BLaER1 (cell line): ENCODE measurements around the gene ZNF600.
A peak's percentile ranks its signal among the peaks of the same experiment; 100 is the strongest.
"Not testable (repeated sequence)": the region's sequence is repeated elsewhere in the genome, so short reads cannot be mapped to it uniquely, and the experiment has no call there.

Experiments used
- H3K27ac ChIP-seq: shearing (Covaris generic); formaldehyde crosslinking; 2 replicates; pipeline ENCODE4 v1.8.1; 2022
- H3K27me3 ChIP-seq: shearing (Covaris generic); formaldehyde crosslinking; 2 replicates; pipeline ENCODE4 v1.8.1; 2022
- H3K36me3 ChIP-seq: shearing (Covaris generic); formaldehyde crosslinking; 2 replicates; pipeline ENCODE4 v1.8.1; 2022
- H3K4me1 ChIP-seq: shearing (Covaris generic); formaldehyde crosslinking; 2 replicates; pipeline ENCODE4 v1.8.1; 2022
- H3K4me2 ChIP-seq: shearing (Covaris generic); formaldehyde crosslinking; 2 replicates; pipeline ENCODE4 v1.8.1; 2022
- H3K4me3 ChIP-seq: shearing (Covaris generic); formaldehyde crosslinking; 2 replicates; pipeline ENCODE4 v1.8.1; 2022
- H3K9ac ChIP-seq: shearing (Covaris generic); formaldehyde crosslinking; 2 replicates; pipeline ENCODE4 v1.8.1; 2022
- H3K9me3 ChIP-seq: shearing (Covaris generic); formaldehyde crosslinking; 2 replicates; pipeline ENCODE4 v1.8.1; 2022
- H4K20me1 ChIP-seq: shearing (Covaris generic); formaldehyde crosslinking; 2 replicates; pipeline ENCODE4 v1.8.1; 2022
- Cebpa-rat ChIP-seq: shearing (Covaris generic); IDR thresholded peaks from 2 replicates; pipeline ENCODE4 v1.8.1; 2022

The ZNF600 gene

DNA sequence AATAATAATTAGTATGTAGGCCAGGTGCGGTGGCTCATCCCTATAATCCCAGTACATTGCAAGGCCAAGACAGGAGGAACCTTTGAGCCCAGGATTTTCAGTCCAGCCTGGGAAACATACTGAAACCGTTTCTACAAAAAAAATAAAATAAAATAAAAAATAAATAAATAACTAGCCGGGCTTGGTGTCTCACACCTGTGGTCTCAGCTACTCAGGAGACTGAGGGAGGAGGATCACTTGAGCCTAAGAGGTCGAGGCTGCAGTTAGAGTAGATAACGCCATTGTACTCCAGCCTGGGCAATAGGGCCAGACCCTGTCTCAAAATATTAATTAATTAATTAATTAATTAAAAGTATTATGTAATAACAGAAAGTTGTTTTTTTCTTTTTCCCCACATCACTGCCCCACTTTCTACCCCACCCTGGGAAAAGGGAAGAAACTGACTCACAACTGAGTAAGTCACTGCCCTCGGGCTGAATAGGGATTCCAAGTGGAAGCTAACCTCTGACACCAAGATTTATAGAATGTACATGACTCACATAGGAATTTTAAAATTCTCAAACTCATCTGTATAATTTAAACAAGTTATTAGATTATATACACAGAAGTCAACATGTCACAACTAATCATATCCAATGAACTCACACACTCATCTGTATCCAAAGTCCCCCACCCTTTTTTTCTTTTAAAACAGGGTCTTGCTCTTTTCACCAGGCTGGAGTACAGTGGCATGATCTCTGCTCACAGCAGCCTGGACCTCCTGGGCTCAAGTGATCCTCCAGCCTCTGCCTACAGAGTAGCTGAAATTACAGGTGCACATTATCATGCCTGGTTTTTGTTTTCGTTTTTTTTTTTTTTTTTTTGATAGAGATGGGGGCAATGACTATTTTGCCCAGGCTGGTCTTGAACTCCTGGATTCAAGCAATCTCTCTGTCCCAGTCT is 64.3 kb downstream of the ZNF600 start:
- H3K27ac ChIP-seq: no peak overlapping the region
- no peaks in the 10 kb centered on the region for H3K4me1 ChIP-seq
- H4K20me1 ChIP-seq: no peaks in the 10 kb centered on the region
- H3K4me3 ChIP-seq: no peak overlapping the region
- peaks cover 95% of the 10 kb centered on the region for H3K36me3 ChIP-seq
- peaks cover 50% of the 10 kb centered on the region for H3K9me3 ChIP-seq
- H3K4me2 ChIP-seq: no peak overlapping the region
- no peak for TF ChIP-seq Cebpa-rat
- no peaks in the 10 kb centered on the region for H3K27me3 ChIP-seq
- H3K9ac ChIP-seq: no peak overlapping the region

DNA sequence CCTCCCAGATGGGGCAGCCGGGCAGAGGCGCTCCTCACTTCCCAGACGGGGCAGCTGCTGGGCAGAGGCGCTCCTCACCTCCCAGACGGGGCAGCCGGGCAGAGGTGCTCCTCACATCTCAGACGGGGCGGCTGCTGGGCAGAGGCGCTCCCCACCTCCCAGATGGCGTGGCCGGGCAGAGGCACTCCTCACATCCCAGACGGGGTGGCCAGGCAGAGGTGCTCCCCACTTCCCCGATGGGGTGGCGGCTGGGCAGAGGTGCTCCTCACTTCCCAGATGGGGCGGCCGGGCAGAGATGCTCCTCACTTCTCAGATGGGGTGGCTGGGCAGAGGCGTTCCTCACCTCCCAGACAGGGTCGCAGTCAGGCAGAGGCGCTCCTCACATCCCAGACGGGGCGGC is 66.0 kb downstream of the ZNF600 start:
- Histone ChIP-seq H3K4me1 (peaks cover 14% of the 10 kb centered on the region), H3K36me3 (peaks cover 82% of the 10 kb centered on the region), H3K4me3 (peak overlapping the region; percentile 33), H3K9me3 (peaks cover 50% of the 10 kb centered on the region)
- not testable (repeated sequence) for H3K9ac ChIP-seq, H4K20me1 ChIP-seq, H3K4me2 ChIP-seq, H3K27ac ChIP-seq, H3K27me3 ChIP-seq

DNA sequence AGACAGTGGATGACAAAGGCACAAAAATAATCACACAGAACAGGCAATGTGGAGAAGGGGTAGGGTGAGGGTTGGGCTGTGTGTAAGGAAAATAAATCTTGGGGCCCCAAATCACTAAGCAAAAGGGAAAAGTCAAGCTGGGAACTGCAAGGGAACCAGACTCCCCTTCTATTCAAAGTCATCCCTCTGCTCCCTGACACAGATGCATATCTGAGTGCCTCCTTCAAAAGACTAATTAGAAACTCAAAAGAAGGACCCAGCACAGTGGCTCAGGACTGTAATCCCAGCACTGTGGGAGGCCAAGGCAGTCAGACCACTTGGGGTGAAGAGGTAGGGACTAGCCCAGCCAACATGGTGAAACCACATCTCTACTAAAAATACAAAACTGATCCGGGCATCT is 70.1 kb downstream of the ZNF600 start:
- Histone ChIP-seq H3K9ac (peak overlapping the region; percentile 38; the same call in 1 of the 2 replicates), H3K4me1 (peaks cover 14% of the 10 kb centered on the region), H3K4me3 (no peak overlapping the region), H3K9me3 (peaks cover 29% of the 10 kb centered on the region), H3K27me3 (no peaks in the 10 kb centered on the region), H3K36me3 (peaks cover 80% of the 10 kb centered on the region), H3K27ac (no peak overlapping the region), H4K20me1 (no peaks in the 10 kb centered on the region), H3K4me2 (peak overlapping the region; percentile 43; the same call in 1 of the 2 replicates)
- TF ChIP-seq Cebpa-rat: no peak

DNA sequence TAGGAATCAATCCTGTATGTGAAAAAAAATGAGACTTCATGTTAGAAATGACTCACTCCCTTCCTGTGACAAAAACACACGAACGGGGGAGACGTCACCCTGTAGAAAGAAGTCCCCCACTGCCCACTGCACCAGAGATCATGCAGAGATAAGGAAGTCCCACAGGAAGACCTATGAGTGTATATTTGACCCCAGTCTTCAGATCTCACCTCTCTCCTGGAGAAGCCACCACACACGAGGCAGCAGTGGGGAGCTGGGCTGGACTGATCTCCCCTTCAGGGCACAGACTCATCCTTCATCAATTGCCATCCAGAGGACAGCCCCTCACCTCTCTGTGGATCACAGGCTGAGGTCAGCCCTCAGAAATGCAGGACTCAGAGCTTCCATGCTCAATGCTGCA is 70.7 kb downstream of the ZNF600 start:
- not testable (repeated sequence) for H3K27me3 ChIP-seq, H3K27ac ChIP-seq, H3K4me3 ChIP-seq, H4K20me1 ChIP-seq
- Histone ChIP-seq H3K9ac (peak overlapping the region; percentile 38; the same call in 1 of the 2 replicates), H3K36me3 (peaks cover 80% of the 10 kb centered on the region), H3K4me2 (peak overlapping the region; percentile 43), H3K4me1 (peaks cover 14% of the 10 kb centered on the region), H3K9me3 (peaks cover 29% of the 10 kb centered on the region)

DNA sequence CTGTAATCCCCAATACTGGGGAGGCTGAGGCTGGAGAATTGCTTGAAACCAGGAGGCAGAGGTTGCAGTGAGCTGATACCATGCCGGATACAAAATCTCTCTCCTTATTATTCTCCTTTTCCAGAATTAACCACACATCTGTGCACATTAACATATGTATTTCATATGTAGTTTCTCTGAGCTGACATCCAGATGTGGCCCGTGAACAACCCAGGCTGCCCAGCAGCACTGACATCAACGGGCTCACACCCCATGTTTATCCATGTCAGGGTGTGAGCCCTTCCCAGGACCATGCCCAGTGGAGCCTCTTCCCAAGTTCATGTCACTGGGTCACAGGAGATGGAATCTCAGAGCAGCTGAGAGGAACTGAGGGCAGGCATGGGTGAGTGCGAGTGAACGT is 71.3 kb downstream of the ZNF600 start:
- Histone ChIP-seq H3K4me1 (peaks cover 14% of the 10 kb centered on the region), H3K36me3 (peaks cover 80% of the 10 kb centered on the region), H3K9me3 (peaks cover 29% of the 10 kb centered on the region)
- not testable (repeated sequence) for H4K20me1 ChIP-seq, H3K27ac ChIP-seq, H3K27me3 ChIP-seq, H3K9ac ChIP-seq, H3K4me2 ChIP-seq, H3K4me3 ChIP-seq
